Mucosa of rectum (tissue), 2 donors: ENCODE data around the gene EEFSEC.

Source experiments
- H3K27ac ChIP-seq, 2 donors: one replicate each; pipeline ENCODE4 v1.7.0; 2013; ENCODE audit warnings: inconsistent platforms in 2 of 2, low read depth in 2 of 2, low read length in 2 of 2
- H3K27me3 ChIP-seq, 2 donors: one replicate each; pipeline ENCODE4 v1.7.0; 2013; ENCODE audit warnings: low read length in 2 of 2; ENCODE audit not compliant: control insufficient read depth in 2 of 2, insufficient read depth in 2 of 2
- H3K36me3 ChIP-seq, 2 donors: one replicate each; pipeline ENCODE4 v1.7.0; 2013; ENCODE audit warnings: low read length in 2 of 2; ENCODE audit not compliant: control insufficient read depth in 2 of 2, insufficient read depth in 2 of 2
- H3K4me1 ChIP-seq, 2 donors: one replicate each; pipeline ENCODE4 v1.7.0; 2013; ENCODE audit warnings: low read length in 2 of 2, mild to moderate bottlenecking in 1 of 2; ENCODE audit not compliant: control insufficient read depth in 2 of 2, insufficient read depth in 2 of 2
- H3K4me3 ChIP-seq, 2 donors: one replicate each; pipeline ENCODE4 v1.7.0; 2013; ENCODE audit warnings: low read length in 2 of 2
- H3K9ac ChIP-seq, 2 donors: one replicate each; pipeline ENCODE4 v1.7.0; 2013; ENCODE audit warnings: low read length in 2 of 2, low read depth in 1 of 2, mild to moderate bottlenecking in 1 of 2
- H3K9me3 ChIP-seq, 2 donors: one replicate each; pipeline ENCODE4 v1.7.0; 2013; ENCODE audit warnings: low read length in 2 of 2; ENCODE audit not compliant: control insufficient read depth in 2 of 2
- donor health status: healthy.
- donor health status: Normal muscosa, but diverticular disease.

Gene EEFSEC

GRCh38 chr3:128356822-128357221, 203.5 kb downstream of the EEFSEC start:
- Histone ChIP-seq H3K27ac (no peak overlapping the region), H3K36me3 (peaks cover 3% of the 10 kb centered on the region in 2 donors)

GRCh38 chr3:128357538-128357937, 204.3 kb downstream of the EEFSEC start:
- no peak overlapping the region for H3K4me3 ChIP-seq
- no peaks in the 10 kb centered on the region for H3K4me1 ChIP-seq
- peaks cover 3% of the 10 kb centered on the region in 2 donors for H3K36me3 ChIP-seq
- no peak overlapping the region for H3K9ac ChIP-seq
- H3K27ac ChIP-seq, result no peak overlapping the region
- H3K9me3 ChIP-seq, result no peaks in the 10 kb centered on the region
- no peaks in the 10 kb centered on the region for H3K27me3 ChIP-seq

More at GRCh38 chr3:128356822-128357221, 203.5 kb downstream of the EEFSEC start:
- Histone ChIP-seq H3K4me3 (no peak overlapping the region), H3K9ac (no peak overlapping the region), H3K9me3 (no peaks in the 10 kb centered on the region), H3K4me1 (no peaks in the 10 kb centered on the region), H3K27me3 (no peaks in the 10 kb centered on the region)

DNA sequence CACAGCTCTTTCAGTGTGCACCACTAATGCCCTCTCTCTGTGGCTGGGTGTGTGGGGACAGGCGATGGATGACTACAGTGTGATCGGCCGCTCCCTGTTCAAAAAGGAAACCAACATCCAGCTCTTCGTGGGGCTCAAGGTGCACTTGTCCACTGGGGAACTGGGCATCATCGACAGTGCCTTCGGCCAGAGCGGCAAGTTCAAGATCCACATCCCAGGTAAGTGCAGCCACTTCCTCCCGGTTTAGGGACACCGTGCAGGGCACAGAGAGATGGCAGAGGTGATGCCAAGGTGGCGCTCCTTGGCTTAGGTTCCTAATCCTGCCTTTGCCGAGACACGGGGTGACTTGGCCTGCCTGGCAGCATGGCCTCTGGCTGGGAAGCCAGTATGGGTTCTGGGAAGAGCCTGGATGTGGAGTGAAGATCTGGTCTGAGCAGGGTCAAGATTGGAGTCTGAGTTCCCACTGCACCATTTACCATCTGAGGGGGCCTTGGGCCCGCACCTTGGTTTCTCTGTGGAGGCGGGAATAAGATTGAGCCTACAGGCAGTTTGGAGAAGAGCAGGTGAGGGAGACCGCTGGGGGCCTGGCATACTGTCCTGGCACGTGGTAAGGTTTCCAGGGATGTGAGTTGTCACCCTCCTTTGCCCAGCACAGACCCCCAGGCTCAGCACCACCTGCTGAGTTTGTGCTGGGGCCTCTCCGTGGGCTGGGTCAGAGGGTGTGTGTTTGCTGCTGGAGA, 205.0 kb downstream of the EEFSEC start:
- no peak overlapping the region for H3K9ac ChIP-seq
- H3K4me3 ChIP-seq, result no peak overlapping the region
- H3K9me3 ChIP-seq, result no peaks in the 10 kb centered on the region
- H3K36me3 ChIP-seq, result peaks cover 3% of the 10 kb centered on the region in 2 donors
- no peaks in the 10 kb centered on the region for H3K27me3 ChIP-seq
- H3K4me1 ChIP-seq, result no peaks in the 10 kb centered on the region
- no peak overlapping the region for H3K27ac ChIP-seq

DNA sequence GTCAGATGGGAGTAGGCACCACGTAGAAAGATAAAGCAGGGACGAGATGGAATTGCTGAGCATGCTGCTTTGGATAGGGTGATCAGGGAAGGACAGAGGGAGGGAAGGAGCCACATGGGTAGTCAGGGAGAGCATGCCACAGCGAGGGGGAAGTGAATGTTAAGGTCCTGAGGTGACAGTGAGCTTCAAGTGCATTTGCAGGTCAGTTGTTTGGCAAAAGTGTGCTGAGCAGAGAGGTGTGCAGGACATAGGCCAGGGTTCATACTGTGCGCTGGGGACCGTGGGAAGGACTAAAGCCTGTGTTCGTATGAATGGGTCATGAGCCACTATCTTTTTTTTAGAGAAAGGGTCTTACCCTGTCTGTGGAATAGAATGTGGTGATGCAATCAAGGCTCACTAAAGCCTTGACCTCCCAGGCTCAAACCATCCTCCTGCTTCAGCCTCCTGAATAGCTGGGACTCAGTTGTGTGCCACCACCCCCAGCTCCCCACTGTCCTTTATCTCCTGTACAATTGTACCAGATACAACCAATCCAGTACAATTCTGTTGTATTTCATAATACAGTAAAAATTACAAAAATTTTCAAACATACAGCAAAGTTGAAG, 205.9 kb downstream of the EEFSEC start:
- Histone ChIP-seq H3K4me3 (no peak overlapping the region), H3K9me3 (no peaks in the 10 kb centered on the region), H3K36me3 (peaks cover 3% of the 10 kb centered on the region in 2 donors), H3K27me3 (no peaks in the 10 kb centered on the region), H3K27ac (no peak overlapping the region), H3K4me1 (no peaks in the 10 kb centered on the region), H3K9ac (no peak overlapping the region)

DNA sequence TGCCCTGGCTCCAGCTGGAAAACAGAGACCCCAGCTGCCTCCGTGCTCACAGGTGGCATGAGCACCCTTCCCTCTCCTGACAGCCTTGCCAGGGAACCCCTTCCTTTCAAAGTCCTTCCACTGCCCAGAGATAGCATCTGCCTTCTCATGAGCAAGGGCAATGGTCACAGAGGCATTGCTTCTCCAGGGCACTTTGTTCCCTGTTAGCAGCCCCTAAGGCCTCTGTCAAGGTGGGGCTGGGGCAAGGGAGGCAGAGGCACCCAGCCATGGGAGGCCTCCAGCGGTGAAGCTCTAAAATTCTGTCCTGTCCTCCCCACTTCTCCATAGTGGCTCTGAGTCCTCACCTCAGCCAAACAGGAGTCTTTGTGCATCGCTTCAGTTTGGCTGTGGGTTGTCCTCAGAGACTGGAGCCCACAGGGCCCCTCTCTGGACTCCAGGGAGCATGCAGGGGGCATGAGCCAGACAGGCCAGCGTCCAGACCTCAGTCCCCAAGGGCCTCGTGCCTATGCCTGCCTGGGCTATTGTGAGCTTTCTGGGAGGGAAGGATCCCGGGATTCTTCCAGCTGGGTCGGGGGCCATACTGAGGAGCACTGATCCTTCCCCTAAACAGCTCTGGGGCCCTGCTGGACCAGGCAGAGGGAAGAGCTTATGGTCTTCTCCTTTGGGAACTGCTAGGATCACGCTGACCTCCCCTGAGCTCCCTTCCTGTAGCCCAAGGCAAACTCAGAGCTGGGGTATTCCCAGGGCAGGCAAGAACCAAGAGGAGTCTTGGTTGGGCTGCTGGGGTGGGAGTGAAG, 206.8 kb downstream of the EEFSEC start:
- H3K36me3 ChIP-seq, result peaks cover 3% of the 10 kb centered on the region in 2 donors
- no peaks in the 10 kb centered on the region for H3K4me1 ChIP-seq
- no peak overlapping the region for H3K4me3 ChIP-seq
- no peak overlapping the region for H3K27ac ChIP-seq
- no peak overlapping the region for H3K9ac ChIP-seq
- no peaks in the 10 kb centered on the region for H3K9me3 ChIP-seq
- H3K27me3 ChIP-seq, result no peaks in the 10 kb centered on the region

DNA sequence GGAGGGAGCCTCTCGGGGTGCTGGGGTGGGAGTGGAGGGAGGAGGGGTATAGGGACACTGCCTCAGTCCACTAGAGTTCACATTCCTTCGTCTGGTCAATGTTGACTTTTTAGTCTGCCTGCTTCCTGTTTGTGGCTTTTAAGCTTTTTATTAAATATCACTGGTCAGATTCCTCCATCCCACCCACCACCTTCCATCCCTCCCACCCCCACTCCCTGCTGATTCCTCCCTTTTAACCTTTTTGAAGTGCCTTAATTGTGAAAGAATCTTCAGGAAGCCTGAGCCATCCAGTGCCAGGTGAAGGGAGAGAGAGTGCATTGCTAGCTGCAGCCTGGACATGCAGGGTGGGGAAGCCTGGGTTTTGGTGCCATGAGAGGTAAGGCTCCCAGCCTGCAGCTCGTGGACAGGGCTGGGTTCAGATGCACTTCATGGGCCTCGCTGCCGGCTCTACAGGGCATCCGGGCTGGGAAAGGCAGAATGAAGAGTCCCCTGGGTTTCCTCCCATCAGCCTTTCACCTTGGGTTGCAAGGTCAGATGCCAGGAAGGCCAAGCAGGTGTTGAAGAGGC, 207.5 kb downstream of the EEFSEC start:
- H3K9ac ChIP-seq, result no peak overlapping the region
- H3K9me3 ChIP-seq, result no peaks in the 10 kb centered on the region
- H3K4me1 ChIP-seq, result no peaks in the 10 kb centered on the region
- no peaks in the 10 kb centered on the region for H3K27me3 ChIP-seq
- peaks cover 3% of the 10 kb centered on the region in 2 donors for H3K36me3 ChIP-seq
- H3K27ac ChIP-seq, result no peak overlapping the region
- H3K4me3 ChIP-seq, result no peak overlapping the region

GRCh38 chr3:128362026-128362965, 209.0 kb downstream of the EEFSEC start:
- H3K9ac ChIP-seq, result no peak overlapping the region
- no peaks in the 10 kb centered on the region for H3K9me3 ChIP-seq
- H3K27me3 ChIP-seq, result no peaks in the 10 kb centered on the region
- H3K4me1 ChIP-seq, result no peaks in the 10 kb centered on the region
- no peak overlapping the region for H3K27ac ChIP-seq
- no peak overlapping the region for H3K4me3 ChIP-seq
- peaks cover 3 to 4% of the 10 kb centered on the region in 2 donors for H3K36me3 ChIP-seq

- Histone ChIP-seq H3K27ac (no peak overlapping the region), H3K9ac (no peak overlapping the region), H3K9me3 (no peaks in the 10 kb centered on the region), H3K4me1 (no peaks in the 10 kb centered on the region), H3K4me3 (no peak overlapping the region), H3K36me3 (peaks cover 3 to 8% of the 10 kb centered on the region in 2 donors), H3K27me3 (no peaks in the 10 kb centered on the region)
These were observed 211.0 kb downstream of the EEFSEC start for GRCh38 chr3:128364291-128364690.

DNA sequence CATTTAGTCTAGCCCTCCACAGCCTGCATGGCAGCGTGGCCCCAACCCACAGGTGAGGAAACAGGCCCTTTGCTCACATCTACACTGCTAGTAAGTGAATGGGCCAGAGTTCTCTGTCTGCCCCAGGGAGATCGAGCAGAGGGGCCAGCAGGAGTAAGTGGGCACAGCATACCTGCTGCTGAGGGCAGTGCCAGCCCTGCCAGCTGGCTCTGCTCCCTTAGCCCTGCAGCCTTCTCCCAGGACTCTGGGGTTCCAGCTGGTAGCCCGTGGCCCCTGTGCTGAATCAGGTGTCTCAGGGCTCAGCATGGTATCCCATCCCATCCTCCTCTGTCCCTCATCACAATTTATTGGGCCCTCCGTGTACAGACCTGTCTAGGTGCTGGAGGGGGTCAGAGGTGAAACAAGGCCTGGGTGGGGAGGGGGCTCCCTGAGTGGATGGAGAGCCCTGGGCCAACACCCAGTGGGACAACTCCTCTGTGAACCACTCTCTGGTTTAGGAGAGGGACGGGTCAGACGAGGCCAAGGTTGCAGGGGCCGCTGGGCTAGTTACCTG, 211.6 kb downstream of the EEFSEC start:
- H3K4me3 ChIP-seq, result no peak overlapping the region
- peaks cover 3 to 8% of the 10 kb centered on the region in 2 donors for H3K36me3 ChIP-seq
- no peaks in the 10 kb centered on the region for H3K4me1 ChIP-seq
- no peak overlapping the region for H3K27ac ChIP-seq
- H3K9ac ChIP-seq, result no peak overlapping the region
- no peaks in the 10 kb centered on the region for H3K9me3 ChIP-seq
- no peaks in the 10 kb centered on the region for H3K27me3 ChIP-seq
